Tibial nerve (tissue), 4 donors: Measurements from ENCODE around the gene SCN7A. TPM values are rescaled to one million over a fixed set of nuclear protein-coding genes. Genes with fewer than 3 reads are reported as not detected.

Experiments
- DNase-seq, 2 donors: peaks; one replicate each; pipeline ENCODE4 v3.0.0-alpha.2; 2019; ENCODE audit warnings: low spot score in 2 of 2
- H3K27ac ChIP-seq, 4 donors: fragments of 200-600 bp; sonication (generic) in 3 of 4; one replicate each; pipeline ENCODE4 v1.5.1; 2017 to 2019; ENCODE audit warnings: mild to moderate bottlenecking in 1 of 4
- H3K27me3 ChIP-seq, 2 donors: fragments of 200-600 bp; sonication (generic) in 1 of 2; one replicate each; pipeline versions ENCODE4 v1.5.1 to v1.6.0; 2017 to 2019
- H3K36me3 ChIP-seq, 3 donors: fragments of 200-600 bp; sonication (generic); one replicate each; pipeline ENCODE4 v1.5.1; 2018 to 2019
- H3K4me1 ChIP-seq, 4 donors: fragments of 200-600 bp; sonication (generic) in 3 of 4; one replicate each; pipeline ENCODE4 v1.5.1; 2017 to 2019
- H3K4me3 ChIP-seq, 4 donors: fragments of 200-600 bp; sonication (generic) in 3 of 4; one replicate each; pipeline ENCODE4 v1.5.1; 2017 to 2019; ENCODE audit warnings: mild to moderate bottlenecking in 1 of 4, moderate library complexity in 1 of 4
- H3K9me3 ChIP-seq, 4 donors: fragments of 200-600 bp; sonication (generic) in 3 of 4; one replicate each; pipeline ENCODE4 v1.5.1; 2017 to 2019
- CTCF ChIP-seq, 5 experiments: fragments of 200-600 bp in 3 of 5; fragments of 450-650 bp in 2 of 5; sonication (generic) in 3 of 5; IDR thresholded peaks; one replicate each; pipeline ENCODE4 v1.5.1; 2016 to 2019; ENCODE audit warnings: antibody characterized with exemption in 5 of 5, mild to moderate bottlenecking in 3 of 5, moderate library complexity in 2 of 5
- EP300 ChIP-seq, 2 donors: sonication (generic); formaldehyde crosslinking; IDR thresholded peaks; one replicate each; pipeline ENCODE4 v1.6.1; 2017; ENCODE audit warnings: antibody characterized with exemption in 2 of 2, mild to moderate bottlenecking in 1 of 2
- POLR2A ChIP-seq, 2 donors: fragments of 450-650 bp; IDR thresholded peaks; one replicate each; pipeline ENCODE4 v1.6.1; 2017; ENCODE audit warnings: antibody characterized with exemption in 2 of 2, mild to moderate bottlenecking in 2 of 2, moderate library complexity in 2 of 2
- WGBS, 2 donors: methylation state at CpG; one replicate each; pipeline ENCODE4 v1.1.5; 2018; 5-methylcytosine and 5-hydroxymethylcytosine counted together
- total RNA-seq, 4 donors: library from RNA; depleted of rRNA; stranded (reverse); fragments of >200 nt; gene quantifications; one replicate each; pipeline ENCODE4 v1.1.0, GENCODE V29; 2016

The SCN7A gene
- total RNA-seq, 4 donors from 2014 or later: 128 to 263 (median 149) TPM

DNA sequence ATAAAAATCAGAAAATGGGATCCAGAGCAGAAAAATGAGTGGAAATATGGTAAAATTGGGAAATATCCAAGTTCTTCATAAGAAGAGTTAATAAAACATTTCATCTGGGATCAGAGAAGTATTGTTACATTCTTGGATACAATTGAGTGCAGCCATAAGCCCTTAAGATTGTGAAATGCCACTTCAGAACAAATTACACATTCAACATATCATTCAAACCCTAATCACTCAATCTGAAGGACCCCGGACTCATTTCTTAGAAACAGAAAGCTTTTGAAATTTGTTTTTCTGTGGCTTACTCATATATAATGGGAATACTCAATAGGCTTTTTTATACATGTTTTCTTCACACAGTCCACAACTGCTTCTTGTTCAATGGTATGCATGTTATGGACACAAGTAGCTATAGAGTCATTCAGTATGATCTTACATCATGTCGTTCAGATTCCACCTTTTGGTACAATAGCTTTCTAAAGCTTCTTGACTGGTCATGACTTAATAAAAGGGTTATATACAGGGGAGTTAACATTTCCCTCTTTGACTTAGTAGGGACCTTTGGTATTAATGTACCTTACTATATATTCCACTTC, 39.9 kb downstream of the SCN7A start:
- H3K4me3 ChIP-seq: no peak overlapping the region
- no peaks in the 10 kb centered on the region for H3K9me3 ChIP-seq
- no peak for TF ChIP-seq POLR2A (IDR thresholded peaks at IDR 0.05)
- no peak for TF ChIP-seq EP300 (IDR thresholded peaks at IDR 0.05)
- TF ChIP-seq CTCF (IDR thresholded peaks at IDR 0.05): no peak
- no peak for DNase-seq
- H3K4me1 ChIP-seq: no peaks in the 10 kb centered on the region
- peak overlapping the region in 1 of 4 donors; percentile 57 for H3K27ac ChIP-seq
- no peaks in the 10 kb centered on the region for H3K27me3 ChIP-seq
- 42 to 48% methylated on average over 2 of the region's 2 CpGs for WGBS, 2 donors
- H3K36me3 ChIP-seq: peaks cover 0 to 28% (median 0%) of the 10 kb centered on the region in 3 donors

DNA sequence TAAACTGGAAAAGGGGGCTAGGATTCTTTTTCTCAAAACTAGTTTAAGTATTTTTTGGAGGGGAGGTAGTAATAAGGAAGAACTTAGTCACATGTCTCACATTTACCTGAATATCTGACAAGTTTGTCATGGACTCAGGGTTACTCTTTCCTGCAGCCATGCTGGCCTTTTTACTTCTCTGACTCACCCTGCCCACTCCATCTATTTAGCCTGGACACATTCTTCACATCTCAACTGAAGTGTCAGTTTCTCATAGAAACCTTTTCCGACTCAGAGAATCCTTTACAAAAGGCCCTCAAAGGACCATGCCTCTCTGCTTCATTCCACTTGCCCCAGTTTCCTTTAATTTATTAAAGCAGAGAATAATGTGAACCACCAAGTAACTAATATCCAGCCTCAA, 42.6 kb downstream of the SCN7A start:
- Histone ChIP-seq H3K27ac (peak overlapping the region in 1 of 4 donors; percentile 18), H3K36me3 (peaks cover 0 to 41% (median 0%) of the 10 kb centered on the region in 3 donors), H3K4me3 (no peak overlapping the region), H3K4me1 (no peaks in the 10 kb centered on the region), H3K9me3 (no peaks in the 10 kb centered on the region), H3K27me3 (no peaks in the 10 kb centered on the region)
- no peak for DNase-seq
- TF ChIP-seq CTCF (IDR thresholded peaks at IDR 0.05): no peak
- TF ChIP-seq EP300 (IDR thresholded peaks at IDR 0.05): no peak
- no peak for TF ChIP-seq POLR2A (IDR thresholded peaks at IDR 0.05)
- 60 to 71% methylated on average over 1 of the region's 1 CpG for WGBS, 2 donors

GRCh38 chr2:166449439-166449838, 44.6 kb downstream of the SCN7A start:
- TF ChIP-seq CTCF (IDR thresholded peaks at IDR 0.05) (no peak), EP300 (IDR thresholded peaks at IDR 0.05) (no peak), POLR2A (IDR thresholded peaks at IDR 0.05) (no peak)
- no peak overlapping the region for H3K27ac ChIP-seq
- no peaks in the 10 kb centered on the region for H3K27me3 ChIP-seq
- no peak for DNase-seq
- H3K36me3 ChIP-seq: peaks cover 0 to 32% (median 0%) of the 10 kb centered on the region in 3 donors
- no peaks in the 10 kb centered on the region for H3K9me3 ChIP-seq
- no peak overlapping the region for H3K4me3 ChIP-seq
- no peaks in the 10 kb centered on the region for H3K4me1 ChIP-seq
- 57 to 68% methylated on average over 1 of the region's 1 CpG for WGBS, 2 donors

DNA sequence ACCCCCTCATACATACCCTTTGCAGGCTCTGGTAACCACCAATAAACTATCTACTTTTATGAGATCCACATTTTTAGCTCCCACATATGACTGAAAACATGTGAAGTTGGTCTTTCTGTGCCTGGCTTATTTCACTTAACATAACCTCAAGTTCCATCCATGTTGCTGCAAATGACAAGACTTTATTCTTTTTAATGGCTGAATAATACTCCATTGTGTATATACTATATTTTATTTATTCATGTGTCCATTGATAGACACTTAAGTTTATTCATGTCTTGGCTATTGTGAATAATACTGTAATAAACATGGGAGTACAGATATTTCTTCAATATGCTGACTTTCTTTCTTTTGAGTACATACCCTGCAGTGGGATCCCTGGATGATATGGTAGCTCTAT, 45.9 kb downstream of the SCN7A start:
- Histone ChIP-seq H3K36me3 (peaks cover 0 to 32% (median 0%) of the 10 kb centered on the region in 3 donors), H3K4me1 (no peaks in the 10 kb centered on the region), H3K9me3 (no peaks in the 10 kb centered on the region), H3K27ac (no peak overlapping the region), H3K4me3 (no peak overlapping the region), H3K27me3 (no peaks in the 10 kb centered on the region)
- no peak for TF ChIP-seq CTCF (IDR thresholded peaks at IDR 0.05)
- no peak for TF ChIP-seq POLR2A (IDR thresholded peaks at IDR 0.05)
- no peak for TF ChIP-seq EP300 (IDR thresholded peaks at IDR 0.05)
- no peak for DNase-seq

DNA sequence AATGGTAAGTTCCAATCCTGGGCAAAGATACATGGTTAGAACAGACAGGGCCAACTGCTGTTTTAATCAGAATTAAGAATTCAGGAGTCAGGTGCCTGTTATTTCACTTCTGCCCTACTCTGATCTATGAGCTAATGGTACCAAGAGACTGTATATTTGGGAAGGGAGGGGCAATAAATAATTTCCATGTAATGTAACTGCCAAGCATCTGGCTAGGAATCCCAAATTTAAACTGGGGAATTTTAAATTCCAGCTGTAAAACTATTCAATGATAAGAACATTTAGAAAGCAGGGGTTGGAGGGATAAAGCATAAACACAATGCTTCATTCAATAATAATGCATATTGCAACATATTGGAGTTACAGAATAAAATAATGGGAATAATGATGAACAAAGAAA, 49.7 kb downstream of the SCN7A start:
- DNase-seq: no peak
- Histone ChIP-seq H3K36me3 (peaks cover 0 to 28% (median 0%) of the 10 kb centered on the region in 3 donors), H3K27me3 (no peaks in the 10 kb centered on the region), H3K4me3 (no peak overlapping the region), H3K4me1 (no peaks in the 10 kb centered on the region), H3K9me3 (no peaks in the 10 kb centered on the region), H3K27ac (no peak overlapping the region)
- TF ChIP-seq EP300 (IDR thresholded peaks at IDR 0.05): no peak
- no peak for TF ChIP-seq POLR2A (IDR thresholded peaks at IDR 0.05)
- no peak for TF ChIP-seq CTCF (IDR thresholded peaks at IDR 0.05)
